ENCODE results near the gene GPR132. TPM values are rescaled to one million over a fixed set of nuclear protein-coding genes. Genes with fewer than 3 reads are reported as not detected.
A peak's percentile ranks its signal among the peaks of the same experiment; 100 is the strongest.

GPR132 gene
- total RNA-seq, 1 donor from 2014 or later: not detected

DNA sequence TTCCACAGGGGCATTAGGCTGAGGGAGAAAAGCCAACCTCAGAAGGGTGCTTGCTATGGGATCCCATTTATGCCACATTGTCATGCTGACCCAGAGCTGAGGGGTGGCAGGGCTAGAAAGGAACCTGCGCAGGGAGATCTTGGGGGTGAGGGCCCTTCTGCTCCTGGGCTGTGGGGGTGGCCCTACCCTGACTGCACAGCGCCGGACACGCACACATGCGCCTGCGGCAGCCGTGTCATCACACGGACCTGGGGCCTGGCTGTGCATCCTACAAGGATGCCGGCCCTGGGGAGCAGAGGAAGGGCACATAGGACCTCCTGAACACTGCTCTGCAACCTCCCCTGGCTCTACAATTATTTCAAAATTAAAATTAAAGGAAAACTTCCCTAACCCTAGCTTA lies 51.2 kb downstream of the GPR132 start:
- no peak for FAIRE-seq

DNA sequence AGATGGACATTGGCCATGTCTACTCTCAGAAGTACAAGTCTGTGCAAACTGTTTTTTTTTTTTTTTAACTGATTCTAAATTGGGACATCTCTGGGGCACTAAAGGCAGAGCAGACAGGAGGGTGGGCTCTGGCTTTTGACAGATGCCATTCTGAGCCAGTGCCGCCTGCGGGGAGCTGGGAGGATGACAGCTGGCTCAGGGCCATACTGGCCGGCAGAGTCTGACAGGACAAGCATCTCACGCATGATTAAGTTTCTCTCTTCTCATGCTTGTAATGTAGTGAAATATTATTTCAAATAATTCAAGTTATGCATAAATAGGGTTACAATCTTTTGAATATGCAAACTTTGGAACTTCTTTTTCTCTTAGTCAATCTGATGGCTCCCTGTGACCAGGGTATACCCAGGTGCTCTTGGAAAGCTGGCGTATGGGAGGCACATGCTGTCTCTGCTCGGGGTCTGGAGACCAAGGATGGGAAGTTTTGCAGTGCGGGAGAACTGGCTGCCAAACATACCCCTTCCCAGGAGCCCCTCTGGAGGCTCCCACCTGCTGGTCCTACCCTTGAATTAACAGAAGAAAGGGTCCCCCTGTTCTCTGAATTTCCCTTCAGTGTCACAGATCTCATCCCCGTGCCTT lies 52.0 kb downstream of the GPR132 start:
- no peak for FAIRE-seq
- no peak overlapping the region for H3K4me3 ChIP-seq (ENCODE audit: low read depth, low read length)
- H3K36me3 ChIP-seq (ENCODE audit: control insufficient read depth, insufficient read depth, low read length): peaks cover 15% of the 10 kb centered on the region
- no peaks in the 10 kb centered on the region for H3K27me3 ChIP-seq (ENCODE audit: control insufficient read depth, insufficient read depth, low read length)
- TF ChIP-seq CTCF (IDR thresholded peaks at IDR 0.05; ENCODE audit: insufficient read depth, low read length, severe bottlenecking): peak; percentile 21
- DNase-seq (ENCODE audit: low read depth): peak; percentile 17

More for the DNA sequence above, 51.2 kb downstream of the GPR132 start:
- no peak overlapping the region for H3K4me3 ChIP-seq (ENCODE audit: low read depth, low read length)
- no peak for TF ChIP-seq CTCF (IDR thresholded peaks at IDR 0.05; ENCODE audit: insufficient read depth, low read length, severe bottlenecking)
- no peak for DNase-seq (ENCODE audit: low read depth)
- no peaks in the 10 kb centered on the region for H3K27me3 ChIP-seq (ENCODE audit: control insufficient read depth, insufficient read depth, low read length)
- peaks cover 15% of the 10 kb centered on the region for H3K36me3 ChIP-seq (ENCODE audit: control insufficient read depth, insufficient read depth, low read length)

GRCh38 chr14:105012171-105012985 lies 52.9 kb downstream of the GPR132 start:
- Histone ChIP-seq H3K4me3 (ENCODE audit: low read depth, low read length) (no peak overlapping the region), H3K36me3 (ENCODE audit: control insufficient read depth, insufficient read depth, low read length) (peaks cover 16% of the 10 kb centered on the region), H3K27me3 (ENCODE audit: control insufficient read depth, insufficient read depth, low read length) (no peaks in the 10 kb centered on the region)
- peak; percentile 71 for TF ChIP-seq CTCF (IDR thresholded peaks at IDR 0.05; ENCODE audit: insufficient read depth, low read length, severe bottlenecking)
- FAIRE-seq (peak; percentile 68), DNase-seq (ENCODE audit: low read depth) (peak; percentile 30)

- peaks cover 18% of the 10 kb centered on the region for H3K36me3 ChIP-seq (ENCODE audit: control insufficient read depth, insufficient read depth, low read length)
- no peak overlapping the region for H3K4me3 ChIP-seq (ENCODE audit: low read depth, low read length)
- no peaks in the 10 kb centered on the region for H3K27me3 ChIP-seq (ENCODE audit: control insufficient read depth, insufficient read depth, low read length)
- no peak for DNase-seq (ENCODE audit: low read depth)
- FAIRE-seq: no peak
- no peak for TF ChIP-seq CTCF (IDR thresholded peaks at IDR 0.05; ENCODE audit: insufficient read depth, low read length, severe bottlenecking)
These were observed 53.8 kb downstream of the GPR132 start for GRCh38 chr14:105011312-105011990.

- no peak for TF ChIP-seq CTCF (IDR thresholded peaks at IDR 0.05; ENCODE audit: insufficient read depth, low read length, severe bottlenecking)
- no peaks in the 10 kb centered on the region for H3K27me3 ChIP-seq (ENCODE audit: control insufficient read depth, insufficient read depth, low read length)
- FAIRE-seq (no peak), DNase-seq (ENCODE audit: low read depth) (no peak)
- no peak overlapping the region for H3K4me3 ChIP-seq (ENCODE audit: low read depth, low read length)
- peaks cover 18% of the 10 kb centered on the region for H3K36me3 ChIP-seq (ENCODE audit: control insufficient read depth, insufficient read depth, low read length)
These were observed 54.3 kb downstream of the GPR132 start for GRCh38 chr14:105010891-105011291.
